Umbilical cord (tissue), 2 donors: ENCODE measurements around the gene TMPRSS13. TPM values are rescaled to one million over a fixed set of nuclear protein-coding genes. Genes with fewer than 3 reads are reported as not detected.
"Not testable (repeated sequence)": the region's sequence is repeated elsewhere in the genome, so short reads cannot be mapped to it uniquely, and the experiment has no call there.

Experiments
- DNase-seq: peaks from one replicate; pipeline ENCODE4 v3.0.0-alpha.2; 2015; ENCODE audit warnings: low spot score
- total RNA-seq: library from RNA; depleted of rRNA; stranded (reverse); fragments of >200 nt; gene quantifications from one replicate; pipeline ENCODE4 v1.2.3, GENCODE V29; 2014; ENCODE audit warnings: low replicate concordance; ENCODE audit not compliant: insufficient read depth

Gene TMPRSS13
- total RNA-seq, 1 donor from 2014 or later = 0.72 TPM

DNA sequence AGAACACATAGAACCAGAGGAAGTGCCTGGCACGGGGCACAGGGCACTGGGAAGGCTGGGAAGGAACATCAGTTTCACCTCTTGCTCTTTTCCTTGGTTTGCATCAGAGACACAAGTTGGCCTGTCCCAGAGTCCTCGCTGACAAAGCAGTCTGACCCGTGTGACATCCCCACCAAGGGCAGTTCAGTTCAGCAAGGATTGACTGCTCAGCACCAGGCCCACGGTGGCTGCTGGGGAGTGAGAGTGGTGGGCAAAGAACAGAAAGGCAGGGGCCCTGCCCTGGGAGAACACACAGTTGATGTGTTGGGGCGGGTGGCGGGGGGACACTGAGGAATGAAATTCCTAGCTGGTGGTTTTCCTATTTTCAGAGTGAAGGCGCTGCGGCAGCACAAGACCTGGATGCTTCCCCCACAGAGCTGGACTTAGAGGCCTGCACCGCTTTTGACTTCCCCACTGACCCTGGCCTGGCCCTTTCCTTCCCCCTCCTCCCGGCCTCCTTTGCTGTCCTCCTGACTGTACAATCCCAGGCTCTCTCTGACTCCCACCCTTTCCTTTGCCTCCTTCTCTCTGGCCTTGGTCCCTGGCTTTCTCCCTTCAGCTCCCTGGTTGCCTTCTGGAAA lies 2.2 kb upstream of the TMPRSS13 start:
- DNase-seq = no peak

DNA sequence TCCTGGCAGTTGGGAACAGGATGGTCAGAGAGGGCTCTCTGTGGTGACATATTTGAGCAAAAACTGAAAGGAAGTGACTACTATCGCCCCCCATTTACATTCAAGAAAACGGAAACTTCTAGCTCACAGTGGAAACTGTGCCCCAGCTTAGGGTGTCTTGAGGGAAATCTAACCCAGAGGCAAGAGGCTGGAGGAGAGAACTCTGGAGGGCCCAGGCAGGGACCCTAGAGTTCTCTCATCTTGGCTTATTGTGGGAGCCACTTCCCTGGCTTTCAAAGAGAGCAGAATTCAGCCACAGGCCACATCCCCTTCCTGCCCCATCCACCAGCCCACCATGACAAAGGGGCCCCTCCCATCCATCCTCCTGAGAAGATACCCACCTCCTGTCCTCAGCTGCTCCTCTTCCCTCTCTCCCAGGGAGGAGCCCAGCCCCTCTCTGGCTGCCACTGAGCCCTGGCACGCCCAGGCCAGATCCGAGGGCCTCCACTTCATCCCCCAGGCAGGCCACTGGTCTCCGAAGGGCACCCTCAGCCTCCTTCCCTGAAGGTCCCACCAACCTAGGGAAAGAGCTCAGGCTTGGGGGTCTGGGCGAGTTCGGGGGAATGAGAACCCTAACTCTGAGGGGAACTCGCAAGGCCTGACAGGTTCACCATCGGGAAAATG lies 1.6 kb upstream of the TMPRSS13 start:
- no peak for DNase-seq

DNA sequence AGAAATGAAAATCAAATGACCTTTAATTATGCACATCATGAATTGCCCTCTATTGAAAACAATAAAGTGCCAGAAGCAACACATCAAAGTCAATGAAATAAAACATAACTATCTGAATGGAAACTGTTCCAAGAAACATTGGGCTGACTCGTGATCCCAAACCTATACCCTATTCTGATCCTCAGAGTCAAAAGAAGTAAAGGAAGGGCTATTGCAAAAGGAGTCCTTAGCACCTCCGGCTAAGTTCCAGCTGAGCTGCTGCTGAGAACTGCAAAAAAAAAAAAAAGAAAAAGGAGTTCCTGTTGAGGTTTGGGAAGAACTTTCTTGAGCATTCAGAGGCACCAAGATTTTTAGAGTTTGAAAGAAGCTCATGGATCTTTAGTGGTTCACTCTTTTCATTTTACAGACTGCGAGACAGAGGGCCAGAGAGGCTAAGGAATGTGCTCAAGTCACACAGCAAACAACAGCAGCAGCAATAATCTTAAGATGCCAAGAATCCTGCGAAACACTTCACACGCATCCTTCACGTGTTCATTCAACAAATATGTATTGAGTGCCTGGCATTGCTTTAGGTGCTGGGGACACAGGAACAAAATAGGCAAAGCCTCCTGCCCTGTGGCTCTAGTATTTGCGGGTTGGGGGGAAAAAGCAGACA lies 841 bp upstream of the TMPRSS13 start:
- no peak for DNase-seq

DNA sequence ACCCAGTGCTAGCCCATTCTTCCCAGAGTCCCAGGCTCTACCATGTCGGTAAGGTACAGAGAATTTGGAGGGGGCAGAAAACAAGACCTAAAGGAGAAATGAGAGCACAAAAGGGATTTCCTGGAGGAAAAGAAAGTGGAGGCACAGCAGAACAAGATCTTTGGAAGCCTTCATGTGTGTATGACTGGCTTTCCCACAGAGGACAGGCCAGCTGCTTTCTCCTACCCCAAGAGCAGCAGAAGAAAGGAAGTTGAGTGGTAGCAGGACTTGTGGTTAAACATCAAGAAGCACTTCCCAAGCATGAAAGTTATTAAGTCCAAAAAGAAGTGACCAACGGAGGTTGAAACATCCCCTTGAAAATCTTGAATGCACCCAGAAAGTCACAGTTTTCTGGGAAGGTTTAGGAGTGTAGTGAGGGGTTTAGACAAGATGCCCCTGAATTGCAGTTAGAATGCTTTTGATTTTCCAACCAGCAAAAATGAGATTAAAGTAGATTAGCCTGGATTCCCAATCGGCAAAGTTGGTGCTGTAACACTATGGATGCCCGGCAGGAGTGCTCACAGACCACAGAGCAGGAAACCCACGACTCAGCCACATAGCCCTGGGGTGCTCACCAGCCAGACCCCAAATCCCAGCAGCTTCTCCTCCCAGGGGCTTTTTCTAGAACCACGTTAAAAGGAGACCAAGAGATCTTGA lies 608 bp downstream of the TMPRSS13 start:
- DNase-seq = no peak

DNA sequence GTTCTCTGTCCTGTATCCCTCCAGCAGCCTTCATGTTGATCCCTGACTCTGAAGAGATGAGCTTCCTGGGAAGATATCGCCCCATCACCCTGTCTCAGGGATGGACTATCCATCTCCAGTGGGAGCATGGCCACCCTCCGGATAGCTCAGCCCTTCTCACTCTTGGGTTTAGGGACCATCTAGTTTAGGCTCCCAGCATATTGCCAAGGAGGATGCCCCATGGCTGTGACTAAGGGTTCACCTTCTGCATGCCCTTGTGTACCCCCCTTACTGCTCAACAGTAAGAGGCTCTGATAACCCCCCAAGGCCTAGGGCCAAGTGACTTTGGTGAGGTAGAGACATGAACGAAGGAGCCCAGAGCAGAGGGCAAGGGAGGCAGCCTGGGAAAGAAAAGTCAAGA lies 1.3 kb downstream of the TMPRSS13 start:
- DNase-seq = no peak

DNA sequence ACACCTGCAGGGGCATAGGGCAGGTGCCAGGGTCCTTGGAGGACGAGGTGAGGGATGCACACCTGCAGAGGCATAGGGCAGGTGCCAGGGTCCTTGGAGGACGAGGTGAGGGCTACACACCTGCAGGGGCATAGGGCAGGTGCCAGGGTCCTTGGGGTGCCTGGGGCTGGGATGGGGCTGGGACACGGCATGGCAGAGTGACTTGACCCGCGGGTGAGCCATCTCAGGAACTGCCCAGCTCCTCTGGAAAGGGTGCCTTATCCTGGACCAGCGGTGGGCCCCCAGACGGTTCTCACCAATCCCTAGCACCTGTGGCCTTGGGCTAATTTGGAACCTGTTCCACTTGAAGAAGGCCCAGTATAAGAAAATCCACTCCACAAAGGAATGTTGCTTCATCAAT lies 3.0 kb downstream of the TMPRSS13 start:
- not testable (repeated sequence) for DNase-seq

DNA sequence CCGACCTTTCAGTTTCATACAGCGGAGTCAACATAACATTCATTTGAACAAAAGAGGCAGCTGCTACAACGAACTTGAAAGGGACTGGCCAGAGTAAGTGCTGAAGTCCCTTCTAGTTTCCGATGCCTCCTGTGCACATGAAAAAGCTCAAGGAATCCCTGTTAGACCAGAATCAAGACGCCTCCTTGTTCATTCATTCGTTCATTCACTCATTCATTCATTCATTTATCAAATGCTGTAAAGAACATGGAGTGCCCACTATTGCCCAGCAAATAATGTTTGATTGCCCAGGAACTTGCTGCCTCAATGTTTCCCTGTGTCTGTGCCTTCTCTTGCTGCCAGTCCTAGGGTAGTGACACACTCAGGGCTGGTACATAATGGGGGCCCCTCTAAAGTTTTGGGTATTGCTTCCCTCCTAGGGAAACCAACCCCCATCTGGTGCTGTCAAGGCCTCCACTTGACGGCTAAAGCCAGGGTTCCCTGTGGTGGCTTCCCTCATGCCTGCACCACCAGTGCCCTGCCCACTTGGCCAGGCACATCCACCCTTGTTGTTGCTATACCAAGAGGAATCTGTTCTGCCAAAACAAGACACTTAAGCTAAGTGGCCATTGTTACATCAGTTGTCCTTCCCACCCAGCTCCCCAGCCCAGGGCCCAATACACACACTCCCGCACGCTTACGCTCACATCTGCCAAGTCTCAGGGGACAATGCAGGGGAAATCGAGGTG lies 3.8 kb downstream of the TMPRSS13 start:
- DNase-seq = no peak

DNA sequence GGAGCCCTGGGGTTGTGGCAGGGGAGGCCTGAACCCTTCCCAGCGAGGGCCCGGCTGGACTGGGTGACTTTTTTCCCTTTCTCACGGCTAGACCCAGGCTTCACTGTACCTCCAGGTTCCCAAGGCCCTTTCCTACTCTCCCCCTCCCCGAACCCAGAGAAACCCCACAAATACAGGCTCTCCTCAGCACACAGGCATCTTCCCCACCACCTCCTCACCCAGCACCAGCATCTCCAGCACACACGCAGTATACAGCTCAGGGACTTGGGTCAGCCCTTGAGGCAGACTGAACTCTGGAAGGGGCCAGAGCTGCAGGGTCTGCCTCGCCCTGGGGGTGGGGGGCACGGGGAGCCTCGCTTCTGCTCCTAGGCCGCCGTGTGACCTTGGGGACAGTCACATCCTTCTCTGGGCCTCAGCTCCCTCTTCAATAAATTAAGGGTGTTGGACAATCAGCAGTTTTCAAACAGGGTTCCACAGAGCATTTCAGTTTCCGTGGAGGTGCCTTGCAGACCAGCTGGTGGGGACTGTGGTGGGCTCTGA lies 4.5 kb downstream of the TMPRSS13 start:
- DNase-seq = no peak

DNA sequence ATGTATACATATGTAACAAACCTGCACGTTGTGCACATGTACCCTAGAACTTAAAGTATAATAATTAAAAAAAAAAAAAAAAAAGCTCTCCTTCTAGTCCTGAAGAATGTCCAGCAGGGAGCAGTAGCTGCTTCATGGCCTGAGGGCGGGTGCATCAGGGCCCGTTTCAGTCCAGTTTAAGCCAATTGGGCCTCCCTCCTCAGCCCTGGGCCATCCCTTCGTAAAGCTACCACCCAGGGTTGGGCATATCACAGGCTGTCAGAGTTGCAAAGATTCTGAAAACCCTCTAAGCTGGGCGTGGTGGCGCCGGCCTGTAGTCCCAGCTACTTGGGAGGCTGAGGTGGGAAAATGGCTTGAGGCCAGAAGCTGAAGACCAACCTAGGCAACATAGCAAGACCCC lies 5.4 kb downstream of the TMPRSS13 start:
- no peak for DNase-seq

DNA sequence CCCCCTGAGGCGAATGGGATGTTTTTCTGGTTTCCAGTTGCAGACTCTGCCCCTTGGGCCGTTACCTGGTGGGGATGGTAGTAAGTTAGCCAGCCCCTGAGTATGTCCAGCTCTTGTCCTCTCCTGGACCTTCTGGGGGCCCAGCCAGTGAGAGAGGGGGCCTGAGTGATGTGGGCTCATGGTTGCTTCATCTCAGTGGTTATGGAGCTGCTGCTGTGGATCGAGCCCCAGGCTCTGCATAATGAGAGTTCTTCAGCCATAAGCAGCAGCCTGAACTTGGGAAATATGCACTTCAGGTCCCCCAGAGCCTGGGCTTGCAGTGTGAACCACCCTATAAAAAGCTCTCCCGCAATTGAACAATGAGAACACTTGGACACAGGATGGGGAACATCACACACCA lies 5.9 kb downstream of the TMPRSS13 start:
- DNase-seq = no peak

DNA sequence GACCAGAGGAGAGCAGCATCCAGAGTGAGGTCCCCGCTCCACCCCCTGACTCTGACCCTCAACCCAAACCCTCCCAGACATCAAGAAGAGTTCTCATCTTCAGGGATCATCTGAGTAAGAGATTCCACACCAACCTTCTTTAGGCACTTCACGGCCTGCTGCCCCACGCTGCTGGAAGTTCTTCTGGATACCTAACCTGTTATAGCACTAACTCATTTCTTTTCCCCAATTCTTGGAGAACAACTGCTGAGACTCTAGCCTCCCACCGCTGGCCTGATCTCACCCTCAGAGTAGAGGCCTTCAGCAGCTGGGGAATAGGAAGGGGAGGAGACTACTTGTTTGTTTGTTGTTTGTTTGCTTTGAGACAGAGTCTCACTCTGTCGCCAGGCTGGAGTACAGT lies 7.3 kb downstream of the TMPRSS13 start:
- no peak for DNase-seq

DNA sequence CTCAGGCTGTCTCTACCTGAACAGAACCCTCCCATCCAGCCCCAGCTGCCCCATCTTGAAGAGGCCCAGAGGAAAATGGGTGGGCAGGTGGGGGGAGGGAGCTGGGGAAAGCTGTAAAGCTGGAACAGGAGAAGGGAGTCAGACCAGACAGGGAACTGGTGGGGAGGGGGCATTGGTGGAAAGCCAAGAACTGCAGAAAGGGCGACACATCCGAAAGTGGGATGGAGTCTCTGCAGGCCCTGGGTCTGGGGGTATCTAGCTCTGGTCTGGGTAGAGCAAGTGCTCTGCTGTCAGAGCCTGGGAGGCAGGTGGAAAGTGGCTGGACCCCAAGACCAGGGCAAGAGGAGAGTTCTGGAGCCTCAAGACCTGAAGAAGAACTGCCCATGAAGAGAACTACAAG lies 7.7 kb downstream of the TMPRSS13 start:
- DNase-seq = no peak

DNA sequence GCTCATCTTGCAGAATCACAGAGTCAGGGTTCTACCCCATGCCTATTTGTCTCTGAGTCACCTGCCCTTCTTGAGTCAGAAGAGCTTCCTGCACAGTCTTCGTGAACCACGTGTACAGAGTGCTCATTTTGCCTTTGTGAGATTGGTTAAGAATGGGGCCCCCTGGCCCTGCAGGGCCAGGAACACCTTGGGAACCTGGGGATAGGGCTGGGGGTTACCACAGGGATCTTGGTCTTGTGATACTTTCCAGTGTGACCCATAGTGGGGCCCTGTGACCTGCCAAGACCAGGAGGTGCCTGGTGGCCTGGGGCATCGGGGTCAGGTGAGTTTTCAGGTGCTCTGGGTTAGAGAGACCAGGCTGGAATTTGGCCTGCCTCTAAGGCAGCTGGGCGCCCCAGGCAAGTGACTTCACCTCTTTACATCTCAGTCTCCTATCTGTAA lies 9.4 kb downstream of the TMPRSS13 start:
- DNase-seq = no peak

DNA sequence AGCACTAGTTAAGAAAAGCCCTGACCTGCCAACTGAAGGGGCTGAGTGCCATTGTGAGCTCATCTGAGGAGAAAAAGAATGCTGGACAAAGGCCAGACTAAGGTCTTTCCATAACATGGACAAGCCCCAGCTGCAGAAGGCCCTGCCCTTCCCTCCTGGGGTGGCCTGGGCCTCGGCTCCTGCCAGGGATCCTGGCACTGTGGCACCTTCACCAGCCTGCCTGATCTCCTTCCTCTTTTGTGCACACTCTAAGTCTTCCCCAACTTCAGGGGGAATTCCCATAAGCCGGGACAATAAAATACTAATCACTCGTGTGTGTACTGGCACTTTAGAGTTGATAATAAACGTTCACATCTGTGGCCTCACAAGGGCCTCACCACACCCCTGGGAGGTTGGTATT lies 9.9 kb downstream of the TMPRSS13 start:
- no peak for DNase-seq

DNA sequence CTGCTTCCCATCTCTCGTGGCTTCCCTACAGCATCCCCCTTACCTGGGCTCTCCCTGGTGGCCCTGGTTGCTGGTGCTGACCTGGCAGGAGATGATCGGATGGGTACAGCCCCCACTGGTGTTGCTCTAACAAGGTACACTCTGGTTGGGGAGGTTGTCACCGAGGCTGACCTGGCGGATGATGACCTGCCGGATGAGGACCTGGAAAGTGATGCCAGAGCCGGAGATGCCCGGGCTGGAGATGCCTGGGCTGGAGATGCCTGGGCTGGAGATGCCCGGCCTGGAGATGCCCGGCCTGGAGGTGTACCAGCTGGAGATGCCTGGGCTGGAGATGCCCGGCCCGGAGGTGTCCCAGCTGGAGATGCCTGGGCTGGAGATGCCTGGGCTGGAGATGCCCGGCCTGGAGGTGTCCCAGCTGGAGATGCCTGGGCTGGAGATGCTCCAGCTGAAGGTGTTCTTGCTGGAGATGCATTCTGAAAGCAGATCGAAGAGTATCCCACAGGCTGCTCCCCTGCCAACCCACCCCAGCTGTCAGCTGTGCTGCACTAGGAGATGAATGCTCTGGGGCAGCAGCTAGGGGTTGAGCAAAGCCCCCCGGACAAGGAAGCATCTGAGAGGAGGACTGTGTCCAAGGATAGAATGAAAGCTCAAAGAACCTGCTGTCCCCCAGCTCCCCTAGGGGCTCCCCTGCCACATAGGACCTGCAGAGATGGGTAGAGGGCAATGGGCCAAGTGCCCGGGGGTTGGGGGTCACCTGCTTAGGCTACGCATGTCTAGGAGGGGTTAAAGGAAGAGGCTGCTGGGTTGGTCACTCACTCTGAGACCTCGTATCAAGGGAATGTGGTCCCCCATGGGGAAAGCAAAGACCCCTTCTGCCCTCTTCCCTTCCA lies 10.6 kb downstream of the TMPRSS13 start:
- no peak for DNase-seq

DNA sequence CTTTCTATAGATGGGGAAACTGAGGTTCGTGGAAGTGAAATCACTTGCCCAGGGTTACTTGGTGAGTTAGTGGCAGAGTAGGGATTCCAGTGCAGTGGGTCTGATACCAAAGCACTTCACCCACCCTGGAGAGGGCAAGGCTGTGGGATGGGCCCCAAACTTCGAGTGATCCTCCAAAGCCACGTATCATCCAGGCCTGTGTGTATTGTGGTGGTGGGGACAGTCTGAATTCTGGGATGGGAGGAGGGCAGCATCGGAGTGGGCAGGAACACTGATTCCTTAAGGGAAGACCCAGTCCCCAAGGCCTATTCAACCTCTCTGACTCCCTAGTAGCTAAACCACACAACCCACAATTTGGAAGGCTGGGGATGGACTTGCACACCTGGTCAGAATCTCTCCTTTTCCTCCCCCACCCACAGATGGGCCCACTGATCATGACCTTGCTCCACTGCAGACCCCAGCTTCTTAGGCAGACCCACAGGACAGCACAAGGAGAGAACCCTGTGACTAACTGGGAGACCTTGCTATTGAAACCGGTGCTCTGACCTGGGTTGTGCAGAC lies 11.5 kb downstream of the TMPRSS13 start:
- DNase-seq = no peak

DNA sequence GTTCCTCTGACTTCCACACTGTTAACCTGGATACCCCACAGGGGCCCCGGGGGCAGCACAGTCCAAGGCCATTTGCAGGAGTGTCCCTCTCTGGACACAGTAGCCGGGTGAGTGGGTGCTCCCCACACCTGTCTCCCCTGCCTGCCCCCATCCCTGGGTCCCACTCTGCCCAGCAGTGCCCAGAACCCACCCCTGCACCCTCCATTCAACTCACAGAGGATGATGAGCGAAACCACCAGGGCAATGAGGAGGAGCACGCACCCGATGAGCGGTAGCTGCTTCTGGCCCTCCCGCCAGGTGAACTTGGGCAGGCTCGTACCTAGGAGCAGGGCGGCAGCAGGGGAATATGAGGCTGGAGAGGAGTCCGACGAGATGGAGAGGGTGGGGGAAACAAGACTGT lies 12.2 kb downstream of the TMPRSS13 start:
- DNase-seq = no peak

DNA sequence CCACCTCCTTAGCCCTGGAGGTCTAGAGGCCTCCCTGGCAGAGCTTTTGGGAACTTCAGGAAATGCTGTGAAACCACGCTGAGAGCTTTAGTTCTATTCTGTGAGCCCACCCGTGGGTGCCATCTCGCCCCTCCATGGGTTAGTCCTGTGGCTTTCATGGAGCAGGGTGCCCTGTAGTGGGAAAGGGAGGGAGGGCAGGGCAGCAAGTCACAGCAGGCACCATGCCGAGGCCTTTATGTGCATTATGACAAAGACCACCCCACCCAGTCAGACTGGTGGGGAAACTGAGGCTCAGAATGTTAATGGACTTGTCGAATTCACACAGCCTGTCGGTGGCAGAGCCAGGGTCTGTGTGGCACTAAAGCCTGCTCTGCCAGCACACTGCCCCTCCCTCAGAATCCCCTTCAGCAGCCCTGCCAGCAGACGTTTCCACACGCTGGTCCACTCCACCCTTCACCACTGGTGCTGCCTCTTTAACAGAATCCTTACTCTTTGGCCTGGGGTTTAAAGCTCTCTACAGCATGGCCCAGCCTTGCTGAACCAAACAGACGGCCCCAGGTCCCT lies 13.4 kb downstream of the TMPRSS13 start:
- no peak for DNase-seq

DNA sequence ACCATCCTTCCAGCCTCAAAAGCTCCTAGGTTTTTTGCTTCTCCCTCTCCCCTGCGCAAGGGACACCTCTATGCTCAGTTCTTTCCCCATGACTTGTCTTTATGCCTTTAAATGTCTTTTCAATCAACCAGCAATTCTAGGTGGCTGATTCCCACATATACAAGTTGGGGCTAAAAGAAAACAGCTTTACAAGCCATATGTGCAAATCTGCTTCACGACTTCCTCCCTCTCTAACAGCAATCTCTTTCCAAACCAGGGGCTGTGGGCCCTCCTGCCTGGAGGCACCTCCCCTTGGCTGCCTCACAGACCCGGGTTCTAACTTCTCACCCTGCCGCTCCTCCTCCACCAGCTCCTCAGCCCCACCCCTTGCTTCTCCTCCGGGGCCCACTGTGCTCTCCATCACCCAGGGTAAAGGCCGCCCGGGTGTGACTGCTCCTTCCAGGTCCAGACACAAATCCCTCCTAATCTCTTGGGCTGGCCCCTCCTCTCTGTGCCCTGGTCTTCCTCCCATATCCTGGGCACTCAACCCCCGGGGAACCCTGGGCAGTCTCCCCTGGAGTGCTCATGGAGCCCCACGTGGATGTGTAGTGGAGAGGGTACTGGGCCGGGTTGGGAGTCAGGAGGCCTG lies 14.1 kb downstream of the TMPRSS13 start:
- peak; percentile 85 for DNase-seq
